ENCODE results near the gene PTTG2.

- TF ChIP-seq, protein P1, sequence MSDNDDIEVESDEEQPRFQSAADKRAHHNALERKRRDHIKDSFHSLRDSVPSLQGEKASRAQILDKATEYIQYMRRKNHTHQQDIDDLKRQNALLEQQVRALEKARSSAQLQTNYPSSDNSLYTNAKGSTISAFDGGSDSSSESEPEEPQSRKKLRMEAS (IDR thresholded peaks at IDR 0.05) = no peak
- TF ChIP-seq ZBTB7A (IDR thresholded peaks at IDR 0.05; ENCODE audit: low read depth) (no peak), YY1 (IDR thresholded peaks at IDR 0.05; ENCODE audit: low read depth) (no peak), EP300 (IDR thresholded peaks at IDR 0.05; ENCODE audit: borderline replicate concordance) (no peak), EGR1 (IDR thresholded peaks at IDR 0.05) (no peak), RAD21 (IDR thresholded peaks at IDR 0.05; ENCODE audit: low read depth) (no peak), REST (IDR thresholded peaks at IDR 0.05; ENCODE audit: low read depth) (no peak), CEBPB (IDR thresholded peaks at IDR 0.05) (no peak), TAF1 (IDR thresholded peaks at IDR 0.05; ENCODE audit: low read depth) (no peak), CREB1 (IDR thresholded peaks at IDR 0.05; ENCODE audit: low read depth) (no peak), TCF12 (IDR thresholded peaks at IDR 0.05; ENCODE audit: low read depth) (no peak), NFIC (IDR thresholded peaks at IDR 0.05) (no peak)
- TF ChIP-seq, protein P2, sequence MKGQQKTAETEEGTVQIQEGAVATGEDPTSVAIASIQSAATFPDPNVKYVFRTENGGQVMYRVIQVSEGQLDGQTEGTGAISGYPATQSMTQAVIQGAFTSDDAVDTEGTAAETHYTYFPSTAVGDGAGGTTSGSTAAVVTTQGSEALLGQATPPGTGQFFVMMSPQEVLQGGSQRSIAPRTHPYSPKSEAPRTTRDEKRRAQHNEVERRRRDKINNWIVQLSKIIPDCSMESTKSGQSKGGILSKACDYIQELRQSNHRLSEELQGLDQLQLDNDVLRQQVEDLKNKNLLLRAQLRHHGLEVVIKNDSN (IDR thresholded peaks at IDR 0.05) = no peak
Observed at GRCh38 chr4:37998226-37998625, 38.0 kb downstream of the PTTG2 start.
